SK-N-SH (cell line): Measurements from ENCODE around the gene SLC5A2.
"Not testable (repeated sequence)": the region's sequence is repeated elsewhere in the genome, so short reads cannot be mapped to it uniquely, and the experiment has no call there.

Experiments used
- CHD2 ChIP-seq: fragments of 150-350 bp; IDR thresholded peaks from 2 replicates; pipeline ENCODE4 v1.6.1; 2018; ENCODE audit warnings: low read length; ENCODE audit not compliant: partially characterized antibody
- EZH2phosphoT487 ChIP-seq: fragments of 200-600 bp; sonication (generic); IDR thresholded peaks from 2 replicates; pipeline ENCODE4 v1.6.1; 2017; ENCODE audit warnings: low read depth, mixed run types, mild to moderate bottlenecking, antibody characterized with exemption, moderate library complexity, borderline replicate concordance
- FOXJ3 ChIP-seq: sonication (generic); formaldehyde crosslinking; IDR thresholded peaks from 2 replicates; pipeline ENCODE4 v1.5.1; 2020; ENCODE audit warnings: mild to moderate bottlenecking, missing genetic modification reagents
- GABPA ChIP-seq: IDR thresholded peaks from 2 replicates; pipeline ENCODE4 v1.4.0; 2012; ENCODE audit warnings: low read depth, mild to moderate bottlenecking
- GATA2 ChIP-seq: sonication (generic); formaldehyde crosslinking; IDR thresholded peaks from 2 replicates; pipeline ENCODE4 v1.5.0; 2020; ENCODE audit warnings: mild to moderate bottlenecking, missing genetic modification reagents
- MXI1 ChIP-seq: IDR thresholded peaks from 2 replicates; pipeline ENCODE4 v1.6.1; 2012; ENCODE audit warnings: mild to moderate bottlenecking, low read depth, low read length, improper control_type of control experiment
- NRF1 ChIP-seq: IDR thresholded peaks from 2 replicates; pipeline ENCODE4 v1.6.1; 2012; ENCODE audit warnings: low read depth, mild to moderate bottlenecking, low read length
- POLR2AphosphoS5 ChIP-seq: IDR thresholded peaks from 2 replicates; pipeline ENCODE4 v1.6.1; 2012; ENCODE audit warnings: low read depth, low read length
- SIN3A ChIP-seq: IDR thresholded peaks from 2 replicates; pipeline ENCODE4 v1.6.1; 2012; ENCODE audit warnings: low read depth, mild to moderate bottlenecking, low read length, moderate library complexity, borderline replicate concordance
- TF ChIP-seq, protein P1 (sequence below): fragments of 200-600 bp; sonication (generic); IDR thresholded peaks from 2 replicates; pipeline ENCODE4 v1.6.1; 2017; ENCODE audit warnings: antibody characterized with exemption, mild to moderate bottlenecking, moderate library complexity
- TF ChIP-seq, protein P2 (sequence below): IDR thresholded peaks from 2 replicates; pipeline ENCODE4 v1.6.1; 2012; ENCODE audit warnings: mild to moderate bottlenecking, low read depth, low read length, moderate library complexity
- TF ChIP-seq, protein P3 (sequence below): IDR thresholded peaks from 2 replicates; pipeline ENCODE4 v1.4.0; 2012; ENCODE audit warnings: low read depth, borderline replicate concordance

DNA sequence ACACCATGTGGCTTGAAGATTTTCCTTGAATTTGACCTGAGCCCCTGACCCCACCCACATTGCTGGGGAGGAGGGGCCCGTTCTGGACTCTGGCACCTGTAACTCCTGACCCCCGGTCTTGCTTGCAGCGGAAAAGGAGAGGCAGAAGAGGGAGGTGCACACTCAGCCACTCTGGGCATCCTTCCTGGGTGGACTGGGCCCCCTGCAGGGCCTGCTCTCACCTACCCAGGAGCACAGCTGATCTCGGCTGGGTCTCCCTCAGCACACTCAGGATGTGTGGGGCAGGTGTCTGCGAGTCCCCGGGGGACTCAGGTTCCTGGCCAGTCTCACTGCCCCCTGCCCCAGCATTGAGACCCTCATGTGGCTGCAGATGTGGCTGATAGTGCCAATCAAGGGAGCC lies 40.8 kb downstream of the SLC5A2 start:
- TF ChIP-seq, protein P1, sequence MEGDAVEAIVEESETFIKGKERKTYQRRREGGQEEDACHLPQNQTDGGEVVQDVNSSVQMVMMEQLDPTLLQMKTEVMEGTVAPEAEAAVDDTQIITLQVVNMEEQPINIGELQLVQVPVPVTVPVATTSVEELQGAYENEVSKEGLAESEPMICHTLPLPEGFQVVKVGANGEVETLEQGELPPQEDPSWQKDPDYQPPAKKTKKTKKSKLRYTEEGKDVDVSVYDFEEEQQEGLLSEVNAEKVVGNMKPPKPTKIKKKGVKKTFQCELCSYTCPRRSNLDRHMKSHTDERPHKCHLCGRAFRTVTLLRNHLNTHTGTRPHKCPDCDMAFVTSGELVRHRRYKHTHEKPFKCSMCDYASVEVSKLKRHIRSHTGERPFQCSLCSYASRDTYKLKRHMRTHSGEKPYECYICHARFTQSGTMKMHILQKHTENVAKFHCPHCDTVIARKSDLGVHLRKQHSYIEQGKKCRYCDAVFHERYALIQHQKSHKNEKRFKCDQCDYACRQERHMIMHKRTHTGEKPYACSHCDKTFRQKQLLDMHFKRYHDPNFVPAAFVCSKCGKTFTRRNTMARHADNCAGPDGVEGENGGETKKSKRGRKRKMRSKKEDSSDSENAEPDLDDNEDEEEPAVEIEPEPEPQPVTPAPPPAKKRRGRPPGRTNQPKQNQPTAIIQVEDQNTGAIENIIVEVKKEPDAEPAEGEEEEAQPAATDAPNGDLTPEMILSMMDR, result not testable (repeated sequence)
- TF ChIP-seq FOXJ3 (CRISPR knock-in tag); EZH2phosphoT487; POLR2AphosphoS5; MXI1; CHD2; GABPA; SIN3A; GATA2; NRF1: not testable (repeated sequence)
- TF ChIP-seq, protein P2, sequence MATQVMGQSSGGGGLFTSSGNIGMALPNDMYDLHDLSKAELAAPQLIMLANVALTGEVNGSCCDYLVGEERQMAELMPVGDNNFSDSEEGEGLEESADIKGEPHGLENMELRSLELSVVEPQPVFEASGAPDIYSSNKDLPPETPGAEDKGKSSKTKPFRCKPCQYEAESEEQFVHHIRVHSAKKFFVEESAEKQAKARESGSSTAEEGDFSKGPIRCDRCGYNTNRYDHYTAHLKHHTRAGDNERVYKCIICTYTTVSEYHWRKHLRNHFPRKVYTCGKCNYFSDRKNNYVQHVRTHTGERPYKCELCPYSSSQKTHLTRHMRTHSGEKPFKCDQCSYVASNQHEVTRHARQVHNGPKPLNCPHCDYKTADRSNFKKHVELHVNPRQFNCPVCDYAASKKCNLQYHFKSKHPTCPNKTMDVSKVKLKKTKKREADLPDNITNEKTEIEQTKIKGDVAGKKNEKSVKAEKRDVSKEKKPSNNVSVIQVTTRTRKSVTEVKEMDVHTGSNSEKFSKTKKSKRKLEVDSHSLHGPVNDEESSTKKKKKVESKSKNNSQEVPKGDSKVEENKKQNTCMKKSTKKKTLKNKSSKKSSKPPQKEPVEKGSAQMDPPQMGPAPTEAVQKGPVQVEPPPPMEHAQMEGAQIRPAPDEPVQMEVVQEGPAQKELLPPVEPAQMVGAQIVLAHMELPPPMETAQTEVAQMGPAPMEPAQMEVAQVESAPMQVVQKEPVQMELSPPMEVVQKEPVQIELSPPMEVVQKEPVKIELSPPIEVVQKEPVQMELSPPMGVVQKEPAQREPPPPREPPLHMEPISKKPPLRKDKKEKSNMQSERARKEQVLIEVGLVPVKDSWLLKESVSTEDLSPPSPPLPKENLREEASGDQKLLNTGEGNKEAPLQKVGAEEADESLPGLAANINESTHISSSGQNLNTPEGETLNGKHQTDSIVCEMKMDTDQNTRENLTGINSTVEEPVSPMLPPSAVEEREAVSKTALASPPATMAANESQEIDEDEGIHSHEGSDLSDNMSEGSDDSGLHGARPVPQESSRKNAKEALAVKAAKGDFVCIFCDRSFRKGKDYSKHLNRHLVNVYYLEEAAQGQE, result not testable (repeated sequence)
- TF ChIP-seq, protein P3, sequence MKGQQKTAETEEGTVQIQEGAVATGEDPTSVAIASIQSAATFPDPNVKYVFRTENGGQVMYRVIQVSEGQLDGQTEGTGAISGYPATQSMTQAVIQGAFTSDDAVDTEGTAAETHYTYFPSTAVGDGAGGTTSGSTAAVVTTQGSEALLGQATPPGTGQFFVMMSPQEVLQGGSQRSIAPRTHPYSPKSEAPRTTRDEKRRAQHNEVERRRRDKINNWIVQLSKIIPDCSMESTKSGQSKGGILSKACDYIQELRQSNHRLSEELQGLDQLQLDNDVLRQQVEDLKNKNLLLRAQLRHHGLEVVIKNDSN, result not testable (repeated sequence)
